LHCN-M2 (cell line): ENCODE data around the gene SS18. TPM values are rescaled to one million over a fixed set of nuclear protein-coding genes. Genes with fewer than 3 reads are reported as not detected.
A peak's percentile ranks its signal among the peaks of the same experiment; 100 is the strongest.

Experiments used
- DNase-seq: peaks from one replicate; pipeline ENCODE4 v3.0.0-alpha.2; 2012; ENCODE audit warnings: low read depth
- total RNA-seq: library from RNA; depleted of rRNA; stranded (reverse); fragments of >200 nt; gene quantifications from 2 replicates; pipeline ENCODE4 v1.2.3, GENCODE V29; 2014

The SS18 gene
- total RNA-seq, 1 experiment from 2014 or later, result 138 TPM

GRCh38 chr18:26071725-26072124 lies 18.7 kb downstream of the SS18 start:
- DNase-seq, result no peak

- DNase-seq, result no peak
These were observed 19.4 kb downstream of the SS18 start for GRCh38 chr18:26071020-26071419.

- DNase-seq, result no peak
These were observed 31.1 kb downstream of the SS18 start for GRCh38 chr18:26059357-26059756.

- no peak for DNase-seq
These were observed 33.1 kb downstream of the SS18 start for GRCh38 chr18:26057344-26057773.

GRCh38 chr18:26056291-26056690 lies 34.1 kb downstream of the SS18 start:
- no peak for DNase-seq

GRCh38 chr18:26052505-26052904 lies 37.9 kb downstream of the SS18 start:
- DNase-seq, result peak; percentile 33

GRCh38 chr18:26051843-26052242 lies 38.6 kb downstream of the SS18 start:
- no peak for DNase-seq

GRCh38 chr18:26046419-26047077 lies 43.9 kb downstream of the SS18 start:
- DNase-seq, result no peak

- DNase-seq, result no peak
These were observed 45.6 kb downstream of the SS18 start for GRCh38 chr18:26044807-26045206.

- no peak for DNase-seq
These were observed 50.3 kb downstream of the SS18 start for GRCh38 chr18:26040051-26040656.

GRCh38 chr18:26039203-26039602 lies 51.2 kb downstream of the SS18 start:
- no peak for DNase-seq

- no peak for DNase-seq
These were observed 53.8 kb downstream of the SS18 start for GRCh38 chr18:26036635-26037034.

- DNase-seq, result no peak
These were observed 55.4 kb downstream of the SS18 start for GRCh38 chr18:26034850-26035497.

- DNase-seq, result no peak
These were observed 67.8 kb downstream of the SS18 start for GRCh38 chr18:26022585-26022984.

GRCh38 chr18:26021061-26021754 lies 69.2 kb downstream of the SS18 start:
- no peak for DNase-seq

- peak; percentile 7 for DNase-seq
These were observed 72.5 kb downstream of the SS18 start for GRCh38 chr18:26017929-26018328.

- DNase-seq, result no peak
These were observed 76.0 kb downstream of the SS18 start for GRCh38 chr18:26014462-26014861.

- no peak for DNase-seq
These were observed 81.8 kb downstream of the SS18 start for GRCh38 chr18:26008619-26009018.

GRCh38 chr18:26008096-26008495 lies 82.3 kb downstream of the SS18 start:
- DNase-seq, result no peak

GRCh38 chr18:26005950-26006349 lies 84.5 kb downstream of the SS18 start:
- no peak for DNase-seq

GRCh38 chr18:26004832-26005231 lies 85.6 kb downstream of the SS18 start:
- peak; percentile 26 for DNase-seq

GRCh38 chr18:26003817-26004216 lies 86.6 kb downstream of the SS18 start:
- DNase-seq, result no peak
